Myocyte (in vitro differentiated cells): Measurements from ENCODE around the gene PTPRH. TPM values are rescaled to one million over a fixed set of nuclear protein-coding genes. Genes with fewer than 3 reads are reported as not detected.

Experiments
- DNase-seq: peaks from one replicate; pipeline ENCODE4 v3.0.0-alpha.2; 2012; ENCODE audit warnings: low read depth
- total RNA-seq: library from RNA; depleted of rRNA; stranded (reverse); fragments of >200 nt; gene quantifications from 2 replicates; pipeline ENCODE4 v1.2.3, GENCODE V29; 2014

PTPRH gene
- total RNA-seq, 1 donor from 2014 or later = 0.05 TPM

DNA sequence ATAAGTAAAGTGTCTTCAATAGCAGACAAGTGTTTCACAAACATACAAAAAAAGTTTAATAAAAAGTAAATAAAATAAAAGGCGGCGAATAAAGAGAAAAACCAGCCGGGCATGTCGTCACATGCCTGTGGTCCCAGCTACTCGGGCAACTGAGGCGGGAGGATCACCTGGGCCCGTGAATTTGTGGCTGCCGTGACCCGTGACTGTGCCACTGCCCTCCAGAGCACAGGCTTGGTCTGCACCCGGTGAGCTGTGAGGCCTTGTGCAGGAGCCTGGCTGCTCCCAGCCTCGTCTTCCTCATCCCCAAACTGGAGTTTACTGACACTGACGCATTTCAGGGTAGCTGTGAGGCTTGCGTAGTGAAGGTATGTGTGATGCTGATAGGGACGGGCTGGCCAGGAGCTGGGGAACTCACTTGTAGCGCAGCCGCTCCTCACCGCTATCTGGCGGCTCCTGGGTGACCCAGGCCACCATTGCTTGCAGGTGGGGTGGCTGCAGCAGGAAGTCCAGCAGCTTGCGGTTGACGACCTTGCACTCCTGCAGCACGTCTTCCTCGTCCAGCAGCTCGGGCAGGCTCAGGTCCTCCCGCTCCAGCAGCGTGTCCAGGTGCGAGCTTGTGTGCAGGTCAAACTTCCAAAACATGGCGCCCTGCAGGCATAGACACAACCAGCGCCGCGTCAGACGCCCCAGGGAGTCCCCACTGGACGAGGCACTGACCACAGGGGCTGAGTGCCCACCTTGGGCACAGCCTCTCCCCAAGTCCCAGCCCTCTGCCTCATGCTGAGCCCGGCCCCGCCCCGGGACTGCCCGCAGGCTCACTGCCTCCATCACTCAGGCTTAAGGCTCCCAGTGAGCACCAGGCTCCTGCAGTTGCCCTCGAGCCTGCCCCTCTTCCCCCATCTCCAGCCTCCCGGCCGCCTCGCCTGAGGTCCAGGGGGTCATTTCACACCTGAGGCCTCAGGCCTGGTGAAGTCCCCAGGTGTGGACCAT lies 37.5 kb upstream of the PTPRH start:
- no peak for DNase-seq

DNA sequence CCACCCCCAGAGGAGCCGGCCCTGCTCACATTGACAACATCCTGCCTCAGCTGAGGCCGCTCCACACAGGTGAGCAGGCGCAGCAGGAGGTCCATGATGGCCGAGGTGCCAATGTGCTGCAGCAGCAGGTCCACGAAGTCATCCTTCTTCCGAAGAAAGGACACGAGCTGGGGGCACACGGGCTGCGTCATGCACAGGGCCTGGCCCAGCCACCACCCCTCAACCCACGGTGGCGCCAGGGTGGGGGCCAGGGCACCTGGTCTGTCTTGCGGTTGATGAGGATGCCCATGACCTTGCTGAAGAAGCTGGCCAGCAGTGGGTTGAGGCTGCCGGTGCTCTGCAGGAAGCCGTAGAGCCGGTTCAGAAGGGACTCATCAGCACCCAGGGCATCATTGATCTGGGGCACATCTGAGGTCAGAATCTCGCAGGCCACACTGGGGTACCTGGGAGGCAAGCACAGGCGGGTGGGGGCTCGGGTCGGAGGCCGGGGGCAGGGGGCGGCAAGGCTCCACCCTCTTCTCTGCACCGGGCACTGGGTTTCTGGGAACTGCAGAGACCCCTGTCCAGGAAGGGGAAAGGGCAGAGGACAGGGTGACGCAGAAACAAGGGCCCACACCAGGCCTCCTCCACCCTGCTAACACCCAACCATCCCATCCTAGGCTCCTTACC lies 36.1 kb upstream of the PTPRH start:
- DNase-seq = no peak

DNA sequence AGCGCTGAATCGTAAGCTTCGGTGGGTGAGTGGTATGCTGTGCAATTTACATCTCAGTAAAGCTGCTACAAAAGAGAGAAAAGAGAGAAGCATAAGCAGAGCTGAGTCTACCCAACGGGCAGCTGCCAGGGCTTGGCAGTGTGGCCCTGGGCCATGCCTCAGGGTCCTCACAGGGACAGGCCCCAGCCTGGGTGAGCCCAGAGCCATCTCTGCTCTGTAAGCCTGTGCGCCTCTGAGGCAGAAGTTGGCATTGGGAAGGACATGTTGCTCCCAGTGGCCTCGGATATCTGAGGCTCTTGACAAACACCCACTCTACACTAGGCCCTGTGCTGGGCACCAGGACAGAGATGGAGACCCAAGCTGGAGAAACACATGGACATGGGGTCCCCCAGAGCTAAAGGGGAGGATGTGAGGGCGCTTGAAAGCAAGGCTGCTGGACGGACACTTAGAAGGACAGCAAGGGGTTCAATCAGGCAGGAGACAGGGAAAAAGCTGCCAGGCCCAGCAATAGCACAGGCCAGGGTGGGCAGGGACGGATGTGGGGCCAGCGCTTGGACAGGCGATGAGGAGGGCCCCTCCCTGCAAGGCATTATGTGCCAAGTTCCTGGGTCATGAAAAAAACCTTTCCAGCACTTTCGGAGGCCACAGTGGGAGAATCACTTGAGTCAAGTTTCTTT lies 34.8 kb upstream of the PTPRH start:
- DNase-seq = no peak

DNA sequence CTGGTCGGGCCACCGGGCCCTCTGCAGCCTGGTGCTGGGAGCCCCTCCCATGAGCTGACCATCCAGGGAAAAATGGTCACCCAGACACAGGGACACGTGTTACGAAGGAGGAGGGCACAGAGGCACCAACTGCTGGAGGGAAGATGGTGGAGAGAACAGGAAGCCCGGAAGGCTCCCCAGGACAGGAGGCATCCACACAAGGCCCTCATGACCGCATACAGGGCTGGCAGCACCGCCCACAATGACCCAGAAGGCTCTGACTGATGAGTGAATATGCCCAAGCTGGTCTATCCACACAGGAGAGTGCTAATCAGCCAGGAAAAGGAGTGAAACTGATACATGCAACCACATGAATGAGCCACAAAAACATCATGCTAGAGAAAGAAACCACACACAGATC lies 33.2 kb upstream of the PTPRH start:
- peak; percentile 50 for DNase-seq

DNA sequence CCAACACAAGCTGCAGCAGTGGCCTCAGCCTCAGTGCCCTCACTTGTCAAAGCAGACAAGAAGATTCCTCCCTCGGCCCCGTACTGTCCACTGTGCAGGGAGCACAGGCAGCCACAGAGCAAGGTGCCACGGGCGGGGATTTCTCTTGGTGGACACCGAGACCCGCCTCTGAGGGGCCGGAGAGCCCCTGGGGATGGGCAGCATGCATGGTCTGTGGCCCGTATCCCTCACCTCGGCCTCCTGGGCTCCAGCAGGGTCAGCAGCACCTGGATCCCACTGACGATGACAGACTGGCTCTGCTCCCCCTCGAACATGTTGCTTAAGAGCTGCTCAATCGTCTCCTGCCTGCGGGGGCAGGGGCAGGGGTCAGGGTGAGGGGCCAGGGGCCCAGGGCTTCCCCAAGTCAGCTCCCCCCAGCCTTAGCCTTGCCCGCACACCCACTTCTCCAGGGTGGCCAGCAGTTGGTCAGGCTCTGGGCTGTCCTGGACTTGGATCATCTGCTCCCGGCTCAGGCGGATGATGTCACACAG lies 32.7 kb upstream of the PTPRH start:
- DNase-seq = no peak

DNA sequence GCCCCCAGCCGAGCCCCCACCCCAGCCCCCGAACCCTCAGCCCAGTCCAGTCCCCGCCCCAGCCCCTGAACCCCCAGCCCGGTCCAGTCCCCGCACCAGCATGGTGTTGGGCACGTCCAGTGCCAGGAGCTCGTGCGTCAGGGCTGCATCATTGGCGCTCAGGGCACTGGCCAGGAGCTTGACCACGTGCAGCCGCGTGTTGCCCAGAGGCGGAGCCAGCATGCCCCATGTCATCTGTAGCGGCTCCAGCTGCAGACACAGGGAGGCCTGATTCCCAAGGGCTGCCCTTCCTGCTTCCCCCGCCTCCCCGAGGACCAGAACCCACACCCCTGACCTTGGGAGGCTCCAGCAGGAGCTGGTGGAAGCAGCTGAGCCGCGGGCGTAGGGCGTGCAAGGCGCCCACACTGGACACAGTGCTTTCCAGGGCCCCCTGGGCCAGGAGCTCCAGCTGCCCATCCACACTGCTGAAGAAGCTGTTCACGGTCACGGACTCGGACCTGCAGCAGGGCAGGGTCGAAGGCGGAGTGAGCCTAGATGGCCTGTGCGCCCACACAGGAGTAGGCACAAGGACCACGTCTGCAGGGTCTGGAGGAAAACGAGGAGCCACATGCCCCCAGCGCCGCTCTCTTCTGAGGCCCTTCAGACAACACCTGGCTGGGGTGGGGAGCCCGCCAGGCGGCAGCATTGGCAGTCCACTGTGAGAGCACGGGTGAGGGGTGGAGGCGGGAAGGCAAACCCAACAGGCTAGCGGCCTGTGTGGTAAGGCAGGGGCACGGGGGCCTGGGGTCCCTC lies 32.0 kb upstream of the PTPRH start:
- no peak for DNase-seq

DNA sequence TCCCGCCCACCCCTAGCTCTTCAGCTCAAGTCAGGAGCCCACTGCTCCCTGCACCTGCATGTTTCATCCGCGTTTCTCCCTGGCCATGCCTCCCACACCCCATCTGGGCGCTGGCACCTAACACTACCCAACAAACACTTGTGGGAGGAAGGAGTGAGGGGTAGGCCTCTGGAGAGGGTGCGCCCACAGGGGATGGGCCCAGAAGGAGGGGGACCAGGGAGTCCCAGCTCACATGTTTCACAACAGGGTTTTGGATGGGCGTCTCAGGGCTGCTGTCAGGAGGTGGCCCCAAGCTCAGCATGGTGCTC lies 31.4 kb upstream of the PTPRH start:
- DNase-seq = no peak

DNA sequence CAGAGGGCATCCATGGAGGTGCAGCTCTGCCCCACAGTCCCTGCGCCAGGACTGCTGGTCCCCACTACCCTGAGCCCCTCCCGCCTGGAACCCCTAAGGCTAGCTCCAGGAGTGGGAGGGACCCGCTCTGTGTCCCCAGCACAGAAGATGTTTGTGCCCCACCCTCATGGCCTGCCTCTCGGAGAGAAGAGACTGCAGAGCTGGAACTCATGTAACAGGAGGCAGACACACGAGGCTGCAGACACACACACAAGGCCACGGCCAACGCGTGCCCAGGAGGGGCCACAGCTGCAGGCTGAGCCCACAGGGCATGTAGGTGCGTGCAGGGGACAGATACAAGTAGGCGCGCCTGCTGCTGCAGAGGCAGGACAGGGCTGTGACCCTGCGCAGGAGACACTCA lies 29.7 kb upstream of the PTPRH start:
- DNase-seq = no peak

DNA sequence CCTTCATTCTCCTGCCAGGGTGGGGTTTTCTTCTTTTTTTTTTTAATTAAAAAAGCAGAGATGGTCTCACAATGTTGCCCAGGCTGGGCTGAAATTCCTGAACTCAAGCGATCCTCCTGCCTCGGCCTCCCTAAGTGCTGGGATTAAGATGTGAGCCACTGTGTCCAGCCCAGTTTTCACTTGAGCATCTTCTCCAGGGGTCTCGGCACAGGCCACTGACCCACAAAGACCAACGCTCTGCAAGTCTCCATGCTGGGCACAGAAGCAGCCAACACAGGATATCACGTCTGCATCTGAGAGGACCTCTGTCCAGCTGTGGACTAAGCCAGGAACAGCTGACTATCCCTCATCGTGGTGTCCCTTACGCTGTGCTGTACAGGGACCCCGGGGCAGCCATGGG lies 28.7 kb upstream of the PTPRH start:
- DNase-seq = no peak

DNA sequence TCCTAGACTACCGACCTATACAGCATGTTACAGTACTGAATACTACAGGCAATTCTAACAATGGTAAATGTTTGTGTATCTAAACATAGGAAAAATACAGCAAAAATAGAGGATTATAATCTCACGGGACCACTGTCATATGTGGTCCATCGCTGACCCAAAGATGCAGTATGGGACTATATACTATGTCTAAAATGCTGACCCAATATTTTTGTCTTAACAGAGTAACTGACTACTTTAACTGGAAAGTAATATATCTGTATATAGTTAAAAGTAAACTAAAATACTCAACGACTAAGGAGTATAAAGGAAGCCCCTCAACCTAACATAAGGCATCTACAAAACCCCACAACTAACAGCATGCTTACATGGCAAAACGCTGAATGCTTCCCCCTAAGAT lies 23.7 kb upstream of the PTPRH start:
- DNase-seq = no peak

DNA sequence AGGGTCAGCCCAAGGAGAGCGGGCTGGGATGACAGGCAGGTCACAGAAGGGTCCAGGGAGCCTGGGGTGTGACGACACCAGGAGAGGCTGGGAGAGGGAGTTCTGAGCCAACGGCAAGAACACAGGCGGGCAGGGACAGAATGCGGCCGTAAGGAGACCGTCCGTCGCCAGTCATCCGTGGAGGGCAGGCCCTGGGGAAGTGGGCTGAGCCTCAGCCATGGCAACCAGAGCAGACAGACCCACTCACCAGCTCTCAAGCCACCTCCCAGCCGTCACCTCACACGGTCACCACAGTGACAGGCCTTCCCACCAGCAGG lies 22.9 kb upstream of the PTPRH start:
- DNase-seq = no peak

DNA sequence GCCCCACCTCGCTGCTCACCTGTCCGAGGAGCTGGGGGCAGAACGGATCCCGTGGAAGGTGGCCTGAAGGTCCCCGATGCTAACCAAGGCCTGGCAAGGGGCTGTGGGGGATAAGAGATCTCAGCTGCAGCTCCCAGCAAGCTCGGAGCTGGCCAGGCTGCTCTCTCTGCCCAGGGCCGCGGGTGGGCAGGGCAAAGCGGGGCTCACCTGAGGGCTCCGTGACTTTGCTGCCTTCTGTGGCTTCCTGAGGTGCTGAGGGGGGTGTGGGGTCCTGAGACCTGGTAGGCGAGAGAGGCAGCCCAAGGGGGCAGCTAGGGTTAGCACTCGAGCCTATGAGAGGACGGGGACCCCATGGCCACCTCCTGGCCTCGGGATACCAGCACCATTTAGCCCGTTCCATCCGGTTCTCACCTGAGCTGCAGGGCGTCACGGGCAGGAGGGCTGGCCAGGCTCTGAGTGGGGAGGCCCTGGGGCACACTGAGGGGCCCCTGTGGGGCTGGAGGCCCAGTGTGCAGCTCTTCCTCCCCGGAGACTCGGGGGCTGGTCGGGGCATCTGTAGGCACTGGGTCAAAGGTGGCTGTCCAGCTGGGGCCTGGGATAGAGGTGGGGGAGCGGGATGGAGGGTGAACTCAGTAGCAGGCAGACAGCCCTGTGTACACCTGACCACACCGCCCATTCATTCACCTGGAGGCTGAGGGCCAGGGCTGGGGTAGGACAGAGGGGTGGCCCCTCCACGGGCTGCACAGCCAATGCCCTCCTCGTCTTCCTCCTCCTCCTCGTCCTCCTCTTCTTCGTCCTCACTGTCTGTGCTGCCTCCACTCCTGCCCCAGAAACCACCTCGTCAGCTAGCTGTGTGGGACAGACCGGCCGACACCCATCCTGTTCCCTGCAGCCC lies 22.3 kb upstream of the PTPRH start:
- no peak for DNase-seq

DNA sequence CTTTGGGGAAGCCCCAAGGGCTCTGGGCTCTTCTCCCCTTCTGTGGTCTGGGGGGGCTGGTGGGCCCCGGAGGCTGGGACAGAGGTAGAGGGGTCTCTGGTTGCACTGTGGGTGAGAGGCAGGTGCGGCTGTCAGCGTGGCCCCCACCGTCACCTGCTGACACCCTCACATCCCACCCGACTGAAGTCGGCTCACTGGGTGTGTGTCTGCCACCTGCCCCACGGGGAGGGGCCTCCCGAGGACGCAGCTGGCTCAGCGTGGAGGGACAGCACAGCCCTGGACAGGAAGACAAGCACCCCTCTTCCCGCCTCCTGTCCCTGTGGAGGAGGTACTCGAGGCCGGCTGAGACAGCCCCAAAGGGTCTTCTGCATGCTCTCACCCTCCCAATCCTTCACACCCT lies 21.5 kb upstream of the PTPRH start:
- no peak for DNase-seq

DNA sequence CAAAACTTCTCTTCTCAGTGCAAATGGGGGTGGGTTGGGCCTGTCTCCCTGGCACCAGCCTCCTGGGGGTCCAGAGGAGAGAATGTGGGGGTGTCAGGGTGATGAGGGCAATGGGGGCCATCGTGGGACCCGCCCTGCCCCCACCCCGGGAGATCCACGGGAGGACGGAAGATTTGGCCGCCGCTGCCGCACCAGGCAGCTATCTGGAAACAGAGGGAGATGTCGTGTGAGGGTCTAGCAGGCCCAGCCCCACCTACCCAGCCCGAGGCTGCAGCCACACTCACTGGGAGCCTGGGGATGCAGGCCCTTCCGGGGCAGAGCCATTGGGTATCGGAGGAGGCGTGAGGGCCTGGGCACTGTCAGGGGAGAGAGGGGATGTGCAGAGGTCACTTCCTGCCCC lies 21.0 kb upstream of the PTPRH start:
- no peak for DNase-seq

DNA sequence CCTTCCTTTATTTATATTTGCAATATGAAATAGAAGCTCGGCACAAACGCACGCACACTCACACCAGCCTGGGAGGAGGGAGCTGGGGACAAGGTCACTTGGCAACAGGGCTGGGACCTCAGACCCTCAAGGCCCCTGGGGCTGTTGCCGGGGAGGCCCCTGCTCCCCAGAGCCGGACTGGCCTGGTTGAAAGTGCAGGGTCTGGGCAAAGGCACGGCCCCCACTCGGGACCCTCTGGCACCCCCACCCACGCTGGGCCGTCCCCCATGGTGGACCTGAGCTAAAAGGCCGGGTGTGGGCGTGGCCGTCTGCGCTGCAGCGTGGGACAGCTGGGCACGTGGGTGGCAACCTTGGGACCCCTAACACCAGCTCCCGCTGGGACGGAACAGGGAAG lies 20.5 kb upstream of the PTPRH start:
- DNase-seq = no peak

DNA sequence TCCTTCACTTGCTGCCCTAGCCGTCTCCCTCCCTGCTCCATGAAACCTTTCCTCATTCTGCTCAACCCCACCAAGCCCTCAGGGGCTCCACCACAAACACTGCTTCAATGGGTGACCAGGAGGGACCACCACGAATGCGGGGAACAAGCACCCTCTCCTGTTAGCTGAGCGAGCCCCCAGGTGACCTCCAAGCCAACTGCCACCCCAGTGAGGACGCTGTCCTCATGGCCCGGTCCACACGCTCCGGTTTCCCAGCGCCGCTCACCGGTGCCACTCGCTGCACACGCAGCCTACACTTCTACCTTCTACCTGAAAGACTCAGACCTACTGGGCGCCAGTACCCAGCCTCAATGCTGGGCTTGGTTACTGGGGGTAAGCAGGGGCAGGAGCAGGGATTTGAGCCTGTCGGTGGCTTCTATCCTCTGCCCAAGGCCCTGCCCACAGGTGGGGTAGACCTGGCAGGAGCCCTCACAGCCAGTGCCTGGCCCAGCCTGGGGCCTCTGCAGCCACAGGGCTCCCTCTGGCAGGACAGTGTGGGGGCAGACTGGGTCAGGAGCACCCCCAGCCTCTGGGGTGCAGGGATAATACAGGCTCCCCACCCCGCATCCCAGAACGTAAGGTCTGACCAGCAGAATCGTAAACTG lies 20.0 kb upstream of the PTPRH start:
- no peak for DNase-seq

DNA sequence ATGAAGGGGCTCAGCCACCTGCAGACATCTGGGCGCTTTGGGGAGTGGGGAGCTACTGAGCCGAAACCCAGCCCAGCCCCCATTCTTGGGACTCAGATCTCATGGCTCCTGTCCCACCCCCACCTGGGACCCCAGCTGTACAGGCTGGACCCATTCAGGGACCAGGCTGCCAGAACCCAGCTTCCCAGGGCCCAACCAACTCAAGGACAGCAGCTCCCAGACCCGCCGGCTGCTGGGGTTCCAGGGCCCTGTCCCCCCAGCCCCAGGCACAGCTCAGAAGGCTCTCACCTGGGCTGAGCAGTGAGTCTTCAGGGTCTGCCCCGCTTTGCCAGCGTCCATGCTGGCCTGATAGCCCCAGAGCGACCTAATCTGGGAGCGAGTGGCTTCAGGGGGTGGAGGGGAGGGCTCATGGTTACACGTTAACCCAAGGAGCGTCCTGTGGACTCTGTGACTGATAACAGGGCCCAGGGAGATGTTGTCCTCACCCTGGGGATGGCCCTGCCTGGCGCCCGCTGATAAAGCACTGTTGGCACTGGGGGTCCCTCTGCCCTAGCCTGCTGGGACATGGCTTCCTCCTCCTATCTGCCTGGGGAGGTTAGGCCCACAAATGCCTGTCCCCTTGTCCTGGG lies 19.2 kb upstream of the PTPRH start, which contains the start of gene TMEM86B:
TMEM86B (minus strand) TSS at position 361 of the 629 bp plus-strand sequence; CDS start at position 339, 22 bp downstream.
- no peak for DNase-seq

DNA sequence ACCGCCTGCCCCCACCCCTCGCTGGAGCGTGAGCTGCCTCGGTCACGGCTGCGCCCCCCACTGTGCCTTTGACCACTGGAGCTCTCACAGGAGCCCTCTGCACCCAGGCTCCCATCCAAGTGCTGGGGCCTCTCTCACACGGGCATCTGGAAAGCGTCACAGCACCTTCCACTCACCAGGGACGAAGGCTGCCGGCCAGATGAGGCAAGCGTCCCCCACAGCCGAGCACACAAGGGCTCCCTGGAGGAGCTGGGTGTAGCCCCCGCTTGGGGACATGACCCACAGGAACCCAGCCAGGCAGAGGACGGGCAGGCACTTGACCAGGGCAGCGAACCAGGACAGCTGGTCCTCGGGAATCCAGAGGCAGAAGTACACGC lies 18.7 kb upstream of the PTPRH start:
- DNase-seq = no peak
